HG03575 (cell line): ENCODE measurements around the gene COQ5.
"Not testable (repeated sequence)": the region's sequence is repeated elsewhere in the genome, so short reads cannot be mapped to it uniquely, and the experiment has no call there.

Experiments
- ATAC-seq: cut with Tn5 transposase; IDR thresholded peaks from one replicate; pipeline ENCODE4 v1.9.1; 2021; ENCODE audit not compliant: unreplicated experiment, insufficient number of reproducible peaks, low FRiP score; ENCODE audit errors: extremely low read depth

COQ5 gene

GRCh38 chr12:120489018-120489417 is 39.9 kb downstream of the COQ5 start:
- ATAC-seq = no peak

GRCh38 chr12:120488057-120488640 is 40.8 kb downstream of the COQ5 start:
- no peak for ATAC-seq

GRCh38 chr12:120487552-120487951 is 41.4 kb downstream of the COQ5 start:
- not testable (repeated sequence) for ATAC-seq

GRCh38 chr12:120485961-120486881 is 42.7 kb downstream of the COQ5 start:
- ATAC-seq = no peak

GRCh38 chr12:120483621-120484020 is 45.3 kb downstream of the COQ5 start:
- ATAC-seq = no peak

GRCh38 chr12:120481022-120481767 is 47.8 kb downstream of the COQ5 start:
- ATAC-seq = no peak

GRCh38 chr12:120480211-120480610 is 48.7 kb downstream of the COQ5 start:
- ATAC-seq = no peak

GRCh38 chr12:120479458-120479857 is 49.5 kb downstream of the COQ5 start:
- ATAC-seq = no peak

GRCh38 chr12:120475643-120476042 is 53.3 kb downstream of the COQ5 start:
- no peak for ATAC-seq

GRCh38 chr12:120474616-120474960 is 54.4 kb downstream of the COQ5 start:
- ATAC-seq = no peak

GRCh38 chr12:120473807-120474615 is 54.9 kb downstream of the COQ5 start:
- ATAC-seq = no peak

GRCh38 chr12:120472521-120472920 is 56.4 kb downstream of the COQ5 start:
- ATAC-seq = no peak

- ATAC-seq = no peak
Measured at GRCh38 chr12:120470150-120470784, 58.7 kb downstream of the COQ5 start.

- ATAC-seq = peak; percentile 53
Measured at GRCh38 chr12:120469450-120470149, 59.4 kb downstream of the COQ5 start, which contains the start of gene SRSF9. TSS of gene SRSF9 (minus strand) at chr12:120469748. CDS start at chr12:120469609, 139 bp downstream.

GRCh38 chr12:120468821-120469449 is 60.0 kb downstream of the COQ5 start:
- no peak for ATAC-seq

- ATAC-seq = no peak
Measured at GRCh38 chr12:120468325-120468820, 60.6 kb downstream of the COQ5 start.

GRCh38 chr12:120467439-120467838 is 61.5 kb downstream of the COQ5 start:
- no peak for ATAC-seq
